ENCODE measurements around the gene ZNRF3. TPM values are rescaled to one million over a fixed set of nuclear protein-coding genes. Genes with fewer than 3 reads are reported as not detected.
"Not testable (repeated sequence)": the region's sequence is repeated elsewhere in the genome, so short reads cannot be mapped to it uniquely, and the experiment has no call there.

The ZNRF3 gene
- total RNA-seq, 1 donor from 2014 or later = 7.4 TPM

DNA sequence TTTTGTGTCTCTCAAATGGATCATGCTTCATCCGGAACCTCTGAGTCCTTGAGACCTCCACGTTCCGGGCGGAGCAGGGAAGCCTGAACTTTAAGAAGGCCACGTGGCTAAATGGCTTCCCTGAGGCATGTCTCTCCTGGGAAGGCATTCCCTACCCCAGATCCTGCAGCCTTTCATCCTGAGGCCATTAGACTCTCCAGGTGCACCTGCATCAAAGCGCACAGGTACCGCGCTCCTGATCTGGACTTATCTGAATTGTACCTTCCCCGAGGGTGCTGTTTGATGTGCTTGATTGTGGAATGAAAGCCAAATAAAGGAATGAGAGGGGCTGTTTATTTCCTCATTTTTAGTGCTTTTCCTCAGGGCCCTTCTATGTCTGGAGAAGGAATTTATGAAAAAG lies 155.8 kb downstream of the ZNRF3 start:
- no peak for DNase-seq

DNA sequence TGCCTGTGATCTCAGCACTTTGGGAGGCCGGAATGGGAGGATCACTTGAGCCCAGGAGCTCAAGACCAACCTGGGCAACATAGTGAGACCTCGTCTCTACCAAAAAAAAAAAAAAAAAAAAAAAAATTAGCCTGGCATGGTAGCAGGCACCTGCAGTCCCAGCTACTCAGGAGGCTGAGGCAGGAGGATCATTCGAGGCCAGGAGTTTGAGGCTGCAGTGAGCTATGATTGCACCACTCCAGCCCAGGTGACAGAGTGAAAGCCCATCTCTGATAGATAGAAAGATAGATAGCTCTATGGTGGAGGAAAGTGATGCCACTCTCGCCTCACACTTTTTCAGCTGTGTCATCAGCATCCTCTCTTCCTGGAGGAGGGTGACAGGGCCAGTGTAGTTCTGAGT lies 156.3 kb downstream of the ZNRF3 start:
- DNase-seq = not testable (repeated sequence)

DNA sequence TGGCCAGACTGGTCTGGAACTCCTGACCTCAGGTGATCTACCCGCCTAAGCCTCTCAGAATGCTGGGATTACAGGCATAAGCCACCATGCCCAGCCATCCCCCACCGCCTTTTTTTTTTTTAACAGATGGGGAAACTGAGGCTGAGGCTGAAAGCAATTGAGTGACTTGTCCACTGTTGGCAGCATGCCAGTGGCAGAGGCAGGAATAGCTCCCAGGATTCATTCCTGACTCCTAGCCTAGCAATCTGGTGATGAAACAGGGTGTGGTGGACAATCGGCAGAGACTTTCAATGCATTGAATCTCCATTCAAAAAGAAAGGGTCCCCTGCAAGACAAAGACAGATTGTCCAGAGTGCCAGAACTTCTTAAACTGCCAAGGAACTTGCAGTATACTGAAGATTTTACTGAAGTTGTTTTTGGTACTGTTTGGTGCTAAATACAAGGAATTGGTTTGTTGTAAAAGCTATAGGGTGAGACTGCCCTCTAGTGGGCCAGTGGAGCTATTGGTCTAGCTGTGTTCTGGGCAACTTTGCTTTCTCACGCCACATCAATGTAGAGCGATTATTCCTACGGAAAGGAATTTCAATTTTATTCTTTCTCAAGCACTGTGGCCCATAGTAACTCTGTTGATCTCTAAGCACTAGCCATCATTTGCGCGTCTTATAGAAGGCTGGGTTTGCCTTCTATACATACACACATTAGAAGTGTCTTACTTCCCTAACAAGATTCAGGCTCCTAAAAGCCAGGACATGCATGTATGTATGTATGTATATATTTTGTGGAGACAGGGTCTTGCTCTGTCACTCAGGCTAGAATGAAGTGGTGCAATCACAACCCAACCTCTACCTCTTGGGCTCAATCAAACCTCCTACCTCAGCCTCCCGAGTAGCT lies 157.3 kb downstream of the ZNRF3 start:
- DNase-seq = peak; percentile 80

DNA sequence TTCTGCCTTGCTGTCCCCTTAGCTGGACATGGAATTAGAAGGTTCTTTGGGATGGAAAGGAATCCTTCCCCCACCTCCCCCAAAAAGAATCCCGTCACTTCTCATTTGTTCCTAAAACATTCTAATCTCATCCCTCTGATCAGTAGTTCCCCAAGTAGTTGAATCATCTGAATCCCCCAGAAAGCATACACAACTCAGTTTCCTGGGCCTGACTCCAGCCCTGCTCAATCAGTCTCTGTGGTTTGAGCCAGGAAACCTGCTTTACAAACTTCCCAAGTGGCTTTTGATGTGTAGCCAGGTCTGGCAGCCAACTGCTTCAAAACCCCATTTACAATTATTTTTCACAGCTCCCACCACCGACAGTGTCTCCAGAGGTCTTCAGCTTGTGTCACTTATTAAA lies 158.0 kb downstream of the ZNRF3 start:
- no peak for DNase-seq

- no peak for DNase-seq
These were observed 160.7 kb downstream of the ZNRF3 start for GRCh38 chr22:29043906-29044575.

- DNase-seq = no peak
These were observed 161.3 kb downstream of the ZNRF3 start for GRCh38 chr22:29044657-29045176.

GRCh38 chr22:29048822-29049654 lies 165.7 kb downstream of the ZNRF3 start:
- DNase-seq = no peak

GRCh38 chr22:29049655-29050263 lies 166.4 kb downstream of the ZNRF3 start:
- no peak for DNase-seq

DNA sequence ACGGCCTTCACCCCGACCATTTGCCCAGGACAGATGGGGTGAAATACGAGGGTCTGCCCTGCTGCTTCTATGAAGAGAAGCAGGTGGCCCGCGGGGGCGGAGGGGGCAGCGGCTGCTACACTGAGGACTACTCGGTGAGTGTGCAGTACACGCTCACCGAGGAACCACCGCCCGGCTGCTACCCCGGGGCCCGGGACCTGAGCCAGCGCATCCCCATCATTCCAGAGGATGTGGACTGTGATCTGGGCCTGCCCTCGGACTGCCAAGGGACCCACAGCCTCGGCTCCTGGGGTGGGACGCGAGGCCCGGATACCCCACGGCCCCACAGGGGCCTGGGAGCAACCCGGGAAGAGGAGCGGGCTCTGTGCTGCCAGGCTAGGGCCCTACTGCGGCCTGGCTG lies 167.1 kb downstream of the ZNRF3 start:
- DNase-seq = no peak

DNA sequence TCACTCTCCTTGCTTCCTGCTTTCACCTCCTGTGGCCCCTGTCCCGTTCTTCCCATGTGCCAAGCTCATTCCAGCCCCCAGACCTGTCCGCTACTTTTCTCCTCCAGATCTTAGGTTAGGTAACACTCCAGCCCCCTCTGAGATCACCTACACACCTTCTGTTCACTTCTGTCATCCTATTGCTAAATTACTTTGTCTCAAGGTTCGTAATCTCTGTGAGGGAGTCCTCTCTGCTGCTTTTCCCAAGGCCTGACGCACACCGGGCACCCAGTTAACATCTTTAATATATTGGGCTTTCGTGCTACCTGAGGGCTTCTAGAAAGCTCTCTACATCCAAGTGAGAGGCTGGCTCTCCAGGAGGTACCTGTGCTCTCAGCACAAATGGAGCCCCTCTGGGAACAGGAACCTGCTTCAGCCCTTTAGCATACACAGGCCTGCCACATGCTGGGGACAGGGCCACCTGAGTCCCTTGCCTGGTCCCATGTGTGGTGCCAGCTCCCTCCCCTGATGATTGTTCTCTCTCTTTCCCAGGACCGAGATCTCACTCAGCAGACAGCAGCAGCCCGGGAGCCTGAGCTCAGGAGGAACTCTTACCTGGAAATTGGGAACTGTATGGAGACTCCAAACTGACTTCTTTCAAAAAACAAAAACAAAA lies 169.8 kb downstream of the ZNRF3 start:
- DNase-seq = no peak

- DNase-seq = no peak
These were observed 170.9 kb downstream of the ZNRF3 start for GRCh38 chr22:29054251-29054767.

DNA sequence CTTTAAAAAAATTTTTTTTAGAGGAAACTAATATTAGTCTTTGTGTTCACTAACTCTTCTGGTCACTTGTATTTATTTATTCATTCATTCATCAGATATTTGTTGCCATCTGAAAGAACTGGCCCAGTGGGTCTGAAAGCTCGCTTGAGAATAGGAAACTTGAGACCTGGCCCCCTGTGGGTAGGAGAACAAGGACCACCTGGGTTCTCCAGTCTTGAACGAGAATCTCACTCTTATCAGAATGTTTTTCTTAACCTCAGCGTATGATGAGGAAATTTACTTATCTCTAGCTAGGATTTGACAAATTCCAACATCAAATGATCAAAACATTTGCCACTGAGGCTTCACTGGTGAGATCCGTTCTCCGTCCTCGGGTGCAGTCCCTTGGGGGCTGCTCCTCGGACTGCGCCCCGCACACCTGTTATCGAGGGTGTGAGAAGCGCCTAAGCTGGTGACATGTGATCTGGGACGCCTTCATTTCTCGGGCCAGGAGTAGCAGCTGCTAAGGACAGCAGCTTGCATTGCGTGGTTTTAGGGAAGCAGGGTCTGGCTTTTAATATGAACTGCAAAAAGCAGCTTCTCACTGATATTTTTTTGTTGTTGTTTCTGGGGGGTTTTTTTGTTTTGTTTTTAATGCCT lies 171.9 kb downstream of the ZNRF3 start:
- DNase-seq = no peak

DNA sequence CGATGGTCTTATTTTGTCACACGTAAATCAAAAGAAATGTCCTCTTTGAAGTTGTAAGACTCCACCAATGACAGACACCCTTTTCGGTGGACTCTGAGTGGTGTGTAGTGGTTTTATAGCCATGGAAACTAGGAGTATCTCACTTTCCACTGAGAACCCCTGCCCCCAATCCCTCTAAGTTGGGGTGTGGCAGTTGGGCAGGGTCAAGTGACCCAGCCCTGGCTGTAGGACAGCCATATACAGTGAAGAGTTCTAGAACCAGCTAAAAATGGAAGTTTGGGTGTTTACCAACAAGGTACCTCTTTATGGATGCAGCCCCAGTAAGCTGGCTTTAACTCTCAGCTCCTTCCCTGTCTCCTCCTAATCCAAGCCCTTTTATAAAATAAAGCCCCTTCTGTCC lies 173.1 kb downstream of the ZNRF3 start:
- no peak for DNase-seq

DNA sequence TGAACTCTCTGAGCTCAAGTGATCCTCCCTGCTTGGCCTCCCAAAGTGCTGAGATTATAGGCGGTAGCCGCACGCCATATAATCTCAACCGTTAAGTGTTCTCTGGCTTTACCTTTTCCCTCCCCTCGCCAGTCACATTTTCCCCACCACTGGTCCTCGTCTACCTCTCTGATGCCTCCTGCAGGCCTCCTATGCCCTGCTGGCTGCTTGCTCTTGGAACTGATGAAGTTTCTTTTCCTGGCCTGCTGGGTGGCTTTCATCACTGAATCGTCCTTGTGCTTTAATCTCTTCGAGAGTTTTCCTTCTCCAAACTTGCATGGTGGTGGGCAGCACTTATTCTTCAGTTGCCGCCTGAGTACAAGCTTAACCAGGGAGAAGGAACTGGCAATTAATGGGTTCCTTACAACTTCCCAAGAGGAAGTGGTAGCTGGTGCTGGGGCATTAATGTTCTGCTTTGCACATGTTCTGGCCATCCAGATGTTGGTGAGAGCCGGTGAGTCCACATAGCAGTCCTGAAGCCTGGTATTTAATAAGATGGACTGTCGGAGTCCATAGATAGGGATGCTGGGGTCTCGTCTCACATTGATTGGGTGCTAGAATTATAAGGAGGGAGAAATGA lies 177.0 kb downstream of the ZNRF3 start:
- no peak for DNase-seq

DNA sequence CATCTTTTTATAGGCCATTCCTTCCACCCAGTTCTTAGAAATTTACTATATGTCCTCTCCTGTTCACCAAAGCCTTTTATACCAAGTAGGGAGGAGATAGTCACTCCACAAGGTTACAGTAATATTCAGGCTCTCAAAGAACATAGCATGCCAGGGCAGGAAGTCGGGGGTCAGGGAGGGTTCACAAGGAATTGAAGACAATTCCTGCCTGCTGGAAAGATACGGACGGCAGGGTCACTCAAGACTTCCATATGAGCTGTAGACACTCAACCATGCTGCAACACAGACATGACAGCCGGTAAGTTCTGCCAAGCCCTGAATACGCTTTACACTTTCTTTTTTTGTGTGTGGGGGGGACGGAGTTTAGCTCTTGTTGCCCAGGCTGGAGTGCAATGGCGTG lies 177.6 kb downstream of the ZNRF3 start:
- DNase-seq = no peak

GRCh38 chr22:29061773-29062172 lies 178.4 kb downstream of the ZNRF3 start, which contains the start of gene C22orf31:
TSS of gene C22orf31 (minus strand) at chr22:29061831. CDS start at chr22:29061792, 39 bp downstream.
- DNase-seq = no peak

DNA sequence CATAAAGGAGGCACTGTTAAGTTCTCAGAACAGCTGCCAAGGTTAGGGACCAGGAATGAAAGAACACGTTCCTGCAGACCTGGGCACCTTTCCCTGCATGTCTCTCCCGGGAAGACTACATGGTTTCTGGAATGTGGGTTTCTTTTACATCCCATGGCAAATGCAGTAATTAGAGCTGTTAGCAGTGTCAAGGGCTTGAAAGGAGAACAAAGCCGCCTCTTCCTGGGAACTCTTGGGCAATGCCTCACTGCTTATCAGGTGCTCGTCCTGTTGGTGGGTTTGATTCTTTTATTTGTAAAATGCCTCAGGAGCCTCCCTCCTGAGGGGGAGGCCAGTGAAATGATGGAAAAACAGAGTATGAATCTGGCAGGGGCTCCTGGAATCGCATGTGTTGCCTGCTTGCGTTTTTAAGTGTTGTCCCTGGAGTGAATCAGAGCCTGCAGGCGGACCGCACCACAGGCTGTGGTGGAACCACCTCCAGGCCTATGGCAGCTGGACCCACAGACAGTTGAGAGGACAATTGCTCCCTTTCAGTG lies 179.0 kb downstream of the ZNRF3 start:
- DNase-seq = no peak

DNA sequence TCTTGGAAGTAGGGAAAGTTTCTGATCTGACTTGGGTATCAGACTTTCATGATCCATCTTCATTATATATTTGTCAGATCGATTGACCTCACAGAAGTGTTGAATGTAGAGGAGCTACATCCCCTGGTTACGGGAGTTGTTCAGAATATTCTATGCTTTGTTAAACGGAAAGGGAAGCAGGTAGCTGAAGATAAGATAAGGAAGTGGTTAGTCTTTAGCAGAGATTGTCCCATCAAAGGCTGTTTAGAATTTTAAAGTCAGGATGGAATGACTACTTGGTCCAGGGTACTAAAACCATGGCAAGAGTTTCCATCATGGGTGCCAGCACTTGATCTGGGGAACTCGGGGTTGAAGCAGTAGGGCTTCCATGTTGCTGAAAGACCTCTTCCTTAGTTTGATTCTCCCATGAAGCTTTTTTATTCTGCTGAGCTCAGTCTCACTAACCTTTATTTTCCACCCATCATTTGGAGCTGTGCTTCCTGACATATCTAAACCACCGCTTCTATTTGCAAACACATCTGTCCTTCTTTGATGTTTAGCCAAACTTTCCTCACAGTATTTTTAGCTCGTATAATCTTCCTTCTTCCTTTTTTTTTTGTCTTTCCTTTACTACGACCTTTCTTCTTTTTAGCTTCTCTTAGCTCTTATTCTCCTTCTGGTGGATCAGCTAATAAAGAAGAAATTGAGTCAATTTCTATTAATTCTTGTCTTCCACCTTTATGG lies 182.3 kb downstream of the ZNRF3 start:
- DNase-seq = no peak

DNA sequence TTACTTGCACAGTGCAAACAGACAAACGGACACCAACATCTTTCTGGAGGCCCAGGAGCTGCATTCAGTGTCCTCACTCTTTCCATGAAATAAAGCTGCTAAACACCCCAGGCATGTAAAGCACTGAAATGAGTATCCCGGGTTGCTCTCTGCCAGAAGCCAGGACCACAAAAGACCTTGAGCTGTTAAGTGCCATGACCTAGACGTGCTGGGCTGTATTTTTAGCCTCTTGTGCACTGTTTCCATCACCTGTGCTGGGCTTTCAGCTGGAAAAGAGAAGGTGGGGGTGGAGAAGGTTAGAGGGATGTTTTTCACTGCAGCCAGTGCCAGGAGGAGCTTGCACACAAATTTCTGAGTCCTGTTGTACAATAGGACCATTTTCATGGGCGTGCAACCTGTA lies 186.1 kb downstream of the ZNRF3 start:
- DNase-seq = no peak
